Lower leg skin (tissue), 4 donors: ENCODE results near the gene ARHGAP24. TPM values are rescaled to one million over a fixed set of nuclear protein-coding genes. Genes with fewer than 3 reads are reported as not detected.
"Not testable (repeated sequence)": the region's sequence is repeated elsewhere in the genome, so short reads cannot be mapped to it uniquely, and the experiment has no call there.

Experiments used
- DNase-seq, 2 donors: peaks; one replicate each; pipeline ENCODE4 v3.0.0-alpha.2; 2019; ENCODE audit warnings: low spot score in 2 of 2
- H3K4me3 ChIP-seq: fragments of 200-600 bp; sonication (generic); 2 replicates; pipeline ENCODE4 v1.5.1; 2017; ENCODE audit warnings: mild to moderate bottlenecking, low read depth; ENCODE audit not compliant: poor library complexity, severe bottlenecking
- CTCF ChIP-seq, 3 donors: fragments of 450-650 bp; IDR thresholded peaks; one replicate each; pipeline ENCODE4 v1.5.1; 2016; ENCODE audit warnings: antibody characterized with exemption in 3 of 3, mild to moderate bottlenecking in 3 of 3, moderate library complexity in 2 of 3
- POLR2A ChIP-seq, 2 donors: fragments of 450-650 bp; IDR thresholded peaks; one replicate each; pipeline ENCODE4 v1.6.1; 2016 to 2017; ENCODE audit warnings: antibody characterized with exemption in 2 of 2, mild to moderate bottlenecking in 1 of 2, moderate library complexity in 1 of 2
- WGBS, 2 donors: methylation state at CpG; one replicate each; pipeline ENCODE4 v1.1.5; 2018; 5-methylcytosine and 5-hydroxymethylcytosine counted together
- intact Hi-C: fragments of 100-400 bp; cut with DNase I; formaldehyde crosslinking; loops from one replicate; pipeline ENCODE4 v1.15.0; 2023; ENCODE audit warnings: low total_unique reads
- total RNA-seq, 4 donors: library from RNA; depleted of rRNA; stranded (reverse); fragments of >200 nt; gene quantifications; one replicate each; pipeline ENCODE4 v1.1.0, GENCODE V29; 2016

Gene ARHGAP24
- total RNA-seq, 4 donors from 2014 or later: 13.1 to 58.4 (median 24.0) TPM

GRCh38 chr4:85818700-85819099 lies 343.8 kb downstream of the ARHGAP24 start:
- TF ChIP-seq CTCF (IDR thresholded peaks at IDR 0.05): no peak
- no peak for TF ChIP-seq POLR2A (IDR thresholded peaks at IDR 0.05)
- 62 to 66% methylated on average over 3 of the region's 3 CpGs for WGBS, 2 donors
- intact Hi-C loops: no loop called here
- DNase-seq: no peak
- no peak overlapping the region for H3K4me3 ChIP-seq

- DNase-seq, intact Hi-C loops, H3K4me3 ChIP-seq: not testable (repeated sequence)
Observed at GRCh38 chr4:85820101-85820500, 345.2 kb downstream of the ARHGAP24 start.

- intact Hi-C loops: no loop called here
- no peak overlapping the region for H3K4me3 ChIP-seq
- TF ChIP-seq CTCF (IDR thresholded peaks at IDR 0.05): no peak
- no peak for TF ChIP-seq POLR2A (IDR thresholded peaks at IDR 0.05)
- DNase-seq: no peak
- 91 to 93% methylated on average over 2 of the region's 2 CpGs for WGBS, 2 donors
Observed at GRCh38 chr4:85821688-85822455, 346.9 kb downstream of the ARHGAP24 start.

- intact Hi-C loops: no loop called here
- no peak for DNase-seq
- no peak overlapping the region for H3K4me3 ChIP-seq
- WGBS, 2 donors: 0 to 25% methylated on average over 1 of the region's 1 CpG
- TF ChIP-seq CTCF (IDR thresholded peaks at IDR 0.05) (no peak), POLR2A (IDR thresholded peaks at IDR 0.05) (no peak)
Observed at GRCh38 chr4:85823295-85823694, 348.3 kb downstream of the ARHGAP24 start.

GRCh38 chr4:85824166-85824945 lies 349.4 kb downstream of the ARHGAP24 start:
- intact Hi-C loops: no loop called here
- TF ChIP-seq POLR2A (IDR thresholded peaks at IDR 0.05) (no peak), CTCF (IDR thresholded peaks at IDR 0.05) (no peak)
- WGBS, 2 donors: 69 to 74% methylated on average over 5 of the region's 5 CpGs
- DNase-seq: no peak
- no peak overlapping the region for H3K4me3 ChIP-seq

- intact Hi-C loops: no loop called here
- DNase-seq: no peak
- TF ChIP-seq POLR2A (IDR thresholded peaks at IDR 0.05) (no peak), CTCF (IDR thresholded peaks at IDR 0.05) (no peak)
- 47 to 52% methylated on average over 7 of the region's 7 CpGs for WGBS, 2 donors
- no peak overlapping the region for H3K4me3 ChIP-seq
Observed at GRCh38 chr4:85826060-85826678, 351.2 kb downstream of the ARHGAP24 start.
